ENCODE measurements around the gene OLFML2B.

OLFML2B gene

DNA sequence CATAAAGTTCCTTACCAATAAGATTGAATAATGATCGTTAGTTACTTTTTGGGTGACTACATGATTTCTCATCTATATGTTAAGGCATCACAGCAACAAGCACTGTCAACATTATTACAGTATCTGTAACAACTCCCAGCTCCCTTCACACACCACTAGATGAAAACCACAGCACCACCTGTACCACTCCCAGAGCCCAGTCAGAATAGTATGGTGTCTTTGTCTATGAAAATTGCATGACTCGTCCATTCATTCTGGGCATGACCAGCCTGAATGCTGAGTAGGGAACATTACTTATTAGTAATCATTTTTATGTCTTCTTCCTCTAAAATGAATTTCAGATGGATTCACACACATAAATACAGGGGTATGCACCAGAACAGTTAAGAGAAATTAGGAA lies 7.0 kb downstream of the OLFML2B start:
- H3K79me2 ChIP-seq (ENCODE audit: control insufficient read depth, low read length) = no peaks in the 10 kb centered on the region
- H3K36me3 ChIP-seq (ENCODE audit: control insufficient read depth, low read length) = no peaks in the 10 kb centered on the region
- H3F3A ChIP-seq (ENCODE audit: control insufficient read depth, insufficient read depth) = no peaks in the 10 kb centered on the region
- no peak overlapping the region for H3K4me2 ChIP-seq (ENCODE audit: low read length)
- no peaks in the 10 kb centered on the region for H4K20me1 ChIP-seq (ENCODE audit: control insufficient read depth, insufficient read depth, low read depth, low read length)
- TF ChIP-seq, protein P1, sequence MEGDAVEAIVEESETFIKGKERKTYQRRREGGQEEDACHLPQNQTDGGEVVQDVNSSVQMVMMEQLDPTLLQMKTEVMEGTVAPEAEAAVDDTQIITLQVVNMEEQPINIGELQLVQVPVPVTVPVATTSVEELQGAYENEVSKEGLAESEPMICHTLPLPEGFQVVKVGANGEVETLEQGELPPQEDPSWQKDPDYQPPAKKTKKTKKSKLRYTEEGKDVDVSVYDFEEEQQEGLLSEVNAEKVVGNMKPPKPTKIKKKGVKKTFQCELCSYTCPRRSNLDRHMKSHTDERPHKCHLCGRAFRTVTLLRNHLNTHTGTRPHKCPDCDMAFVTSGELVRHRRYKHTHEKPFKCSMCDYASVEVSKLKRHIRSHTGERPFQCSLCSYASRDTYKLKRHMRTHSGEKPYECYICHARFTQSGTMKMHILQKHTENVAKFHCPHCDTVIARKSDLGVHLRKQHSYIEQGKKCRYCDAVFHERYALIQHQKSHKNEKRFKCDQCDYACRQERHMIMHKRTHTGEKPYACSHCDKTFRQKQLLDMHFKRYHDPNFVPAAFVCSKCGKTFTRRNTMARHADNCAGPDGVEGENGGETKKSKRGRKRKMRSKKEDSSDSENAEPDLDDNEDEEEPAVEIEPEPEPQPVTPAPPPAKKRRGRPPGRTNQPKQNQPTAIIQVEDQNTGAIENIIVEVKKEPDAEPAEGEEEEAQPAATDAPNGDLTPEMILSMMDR (IDR thresholded peaks at IDR 0.05; ENCODE audit: low read depth, low read length, poor library complexity, severe bottlenecking) = no peak
- no peak for TF ChIP-seq EZH2phosphoT487 (IDR thresholded peaks at IDR 0.05; ENCODE audit: borderline replicate concordance, low read length)
- H3K27me3 ChIP-seq (ENCODE audit: control insufficient read depth, low read length) = peaks cover under 1% of the 10 kb centered on the region; the same call in 1 of the 2 replicates
- H3K9me3 ChIP-seq (ENCODE audit: control insufficient read depth, insufficient read depth, low read length) = peaks cover 5% of the 10 kb centered on the region; the same call in 1 of the 2 replicates
- no peak overlapping the region for H3K27ac ChIP-seq (ENCODE audit: low read depth, low read length)
- no peak overlapping the region for H3K4me3 ChIP-seq (ENCODE audit: low read length)
- H3K9me2 ChIP-seq (replicated peaks; ENCODE audit: control insufficient read depth, low read length) = no peaks in the 10 kb centered on the region
- H3K4me1 ChIP-seq (ENCODE audit: control insufficient read depth, low read length) = no peaks in the 10 kb centered on the region

DNA sequence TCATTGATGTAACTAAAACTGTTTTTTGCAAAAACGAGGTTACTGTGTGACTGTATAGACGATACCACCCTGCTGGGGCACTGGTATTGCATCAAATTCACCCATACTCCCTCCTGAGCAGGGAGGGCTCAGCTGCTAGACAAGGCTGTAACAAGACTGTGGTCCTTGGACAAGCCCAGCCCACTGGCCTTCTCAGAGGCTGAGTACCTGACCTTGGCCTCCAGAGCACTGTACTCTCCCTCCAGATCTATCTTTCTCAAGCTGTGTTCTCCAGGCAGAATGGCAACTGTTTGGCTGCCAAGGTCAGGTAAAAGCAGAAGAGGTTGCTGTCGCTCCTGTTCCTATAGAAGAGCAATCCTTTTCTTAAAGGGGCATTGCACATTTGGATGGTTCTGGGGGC lies 8.5 kb downstream of the OLFML2B start:
- Histone ChIP-seq H3K4me1 (ENCODE audit: control insufficient read depth, low read length) (no peaks in the 10 kb centered on the region), H3K9me2 (replicated peaks; ENCODE audit: control insufficient read depth, low read length) (no peaks in the 10 kb centered on the region), H3K36me3 (ENCODE audit: control insufficient read depth, low read length) (no peaks in the 10 kb centered on the region), H3F3A (ENCODE audit: control insufficient read depth, insufficient read depth) (no peaks in the 10 kb centered on the region), H4K20me1 (ENCODE audit: control insufficient read depth, insufficient read depth, low read depth, low read length) (no peaks in the 10 kb centered on the region), H3K27me3 (ENCODE audit: control insufficient read depth, low read length) (no peaks in the 10 kb centered on the region; the same call in 1 of the 2 replicates), H3K27ac (ENCODE audit: low read depth, low read length) (no peak overlapping the region), H3K4me3 (ENCODE audit: low read length) (no peak overlapping the region), H3K79me2 (ENCODE audit: control insufficient read depth, low read length) (no peaks in the 10 kb centered on the region), H3K4me2 (ENCODE audit: low read length) (no peak overlapping the region), H3K9me3 (ENCODE audit: control insufficient read depth, insufficient read depth, low read length) (peaks cover 5% of the 10 kb centered on the region; the same call in 1 of the 2 replicates)
- TF ChIP-seq, protein P1 (IDR thresholded peaks at IDR 0.05; ENCODE audit: low read depth, low read length, poor library complexity, severe bottlenecking) = no peak
- TF ChIP-seq EZH2phosphoT487 (IDR thresholded peaks at IDR 0.05; ENCODE audit: borderline replicate concordance, low read length) = no peak

DNA sequence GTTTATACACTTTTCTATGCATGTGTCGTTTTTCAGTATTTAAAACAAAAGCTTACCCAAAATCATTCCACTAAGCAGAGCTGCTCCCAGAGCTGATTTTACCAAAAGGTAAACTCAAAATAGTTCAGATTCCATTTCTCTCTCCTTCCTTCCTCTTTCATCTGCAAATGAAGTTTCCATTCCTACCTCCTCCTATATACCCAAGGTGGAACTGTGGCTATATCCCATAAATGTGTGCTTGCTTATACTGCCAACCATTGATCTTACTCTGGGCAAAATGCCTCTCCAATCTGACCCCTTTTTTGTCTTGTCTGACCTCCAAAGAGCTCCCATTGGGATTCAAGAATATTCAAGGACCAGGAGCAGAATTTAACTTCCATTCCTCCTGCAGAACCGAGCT lies 9.5 kb downstream of the OLFML2B start:
- Histone ChIP-seq H3K9me2 (replicated peaks; ENCODE audit: control insufficient read depth, low read length) (no peaks in the 10 kb centered on the region), H3K4me1 (ENCODE audit: control insufficient read depth, low read length) (no peaks in the 10 kb centered on the region), H3K27me3 (ENCODE audit: control insufficient read depth, low read length) (no peaks in the 10 kb centered on the region; the same call in 1 of the 2 replicates), H3K9me3 (ENCODE audit: control insufficient read depth, insufficient read depth, low read length) (peaks cover 5% of the 10 kb centered on the region; the same call in 1 of the 2 replicates), H3K79me2 (ENCODE audit: control insufficient read depth, low read length) (no peaks in the 10 kb centered on the region), H4K20me1 (ENCODE audit: control insufficient read depth, insufficient read depth, low read depth, low read length) (no peaks in the 10 kb centered on the region), H3K36me3 (ENCODE audit: control insufficient read depth, low read length) (no peaks in the 10 kb centered on the region), H3K4me3 (ENCODE audit: low read length) (no peak overlapping the region), H3K27ac (ENCODE audit: low read depth, low read length) (no peak overlapping the region), H3F3A (ENCODE audit: control insufficient read depth, insufficient read depth) (no peaks in the 10 kb centered on the region), H3K4me2 (ENCODE audit: low read length) (no peak overlapping the region)
- TF ChIP-seq EZH2phosphoT487 (IDR thresholded peaks at IDR 0.05; ENCODE audit: borderline replicate concordance, low read length) = no peak
- TF ChIP-seq, protein P1 (IDR thresholded peaks at IDR 0.05; ENCODE audit: low read depth, low read length, poor library complexity, severe bottlenecking) = no peak
